Adrenal gland (tissue), 12 donors: ENCODE measurements around the gene ADGRB3. TPM values are rescaled to one million over a fixed set of nuclear protein-coding genes. Genes with fewer than 3 reads are reported as not detected.

ENCODE experiments used
- DNase-seq, 7 donors: peaks; one replicate each; pipeline ENCODE4 v3.0.0-alpha.2; 2019 to 2020
- H3K27ac ChIP-seq, 5 donors: fragments of 200-600 bp; sonication (generic) in 4 of 5; 1 replicate in 3 of 5; 2 replicates in 2 of 5; pipeline versions ENCODE4 v1.5.1 to v1.8.0; 2016 to 2020; ENCODE audit warnings: mild to moderate bottlenecking in 1 of 5
- H3K27me3 ChIP-seq: fragments of 200-600 bp; 2 replicates; pipeline ENCODE4 v1.8.0; 2021
- H3K36me3 ChIP-seq, 2 donors: fragments of 200-600 bp; replicated peaks in 1 of 2; 1 replicate in 1 of 2; 2 replicates in 1 of 2; pipeline versions ENCODE4 v1.5.1 to v1.8.0; 2018 to 2022
- H3K4me1 ChIP-seq, 2 donors: fragments of 200-600 bp; replicated peaks in 1 of 2; 1 replicate in 1 of 2; 2 replicates in 1 of 2; pipeline versions ENCODE4 v1.5.1 to v1.8.0; 2018 to 2021
- H3K4me3 ChIP-seq, 4 donors: fragments of 200-600 bp; sonication (generic) in 3 of 4; one replicate each; pipeline ENCODE4 v1.5.1; 2016 to 2018
- H3K9me3 ChIP-seq, 3 donors: fragments of 200-600 bp; sonication (generic) in 1 of 3; replicated peaks in 1 of 3; 1 replicate in 2 of 3; 2 replicates in 1 of 3; pipeline versions ENCODE4 v1.5.1 to v1.8.0; 2016 to 2021
- POLR2A ChIP-seq, 2 donors: fragments of 450-650 bp; IDR thresholded peaks; one replicate each; pipeline ENCODE4 v1.6.1; 2017; ENCODE audit warnings: antibody characterized with exemption in 2 of 2, mild to moderate bottlenecking in 2 of 2, moderate library complexity in 1 of 2
- WGBS, 4 donors: extraction: QIAGEN DNeasy Blood & Tissue Kit in 2 of 4; methylation state at CpG; one replicate each; pipeline versions ENCODE4 v1.1.5 to v1.1.7; 2013 to 2017; 5-methylcytosine and 5-hydroxymethylcytosine counted together
- intact Hi-C, 2 donors: fragments of 100-400 bp; cut with DNase I; formaldehyde crosslinking; loops; one replicate each; pipeline versions ENCODE4 v1.14.1 to v1.15.0; 2022 to 2023
- polyA plus RNA-seq, 3 donors: library from polyadenylated mRNA; stranded (reverse); fragments of 200-250 nt in 2 of 3; fragments of 350-450 nt in 1 of 3; fragmentation: Illumina TruSeq in 1 of 3; extraction: RNeasy Lipid Tissue Mini Kit (QIAGEN cat#74804) in 1 of 3; gene quantifications; one replicate each; pipeline ENCODE4 v1.2.3, GENCODE V29; 2013 to 2014
- total RNA-seq, 9 donors: library from RNA; depleted of rRNA in 4 of 9; stranded (reverse); fragments of >200 nt in 4 of 9; fragments of 120-200 nt in 1 of 9; fragmentation: NEBNext Ultra II Directional in 1 of 9; extraction: Animal tissue kit (Norgen Biotek cat#: 25700) in 1 of 9; gene quantifications; one replicate each; pipeline versions ENCODE4 v1.1.0 to v1.2.4, GENCODE V29; 2013 to 2023
- TF ChIP-seq, protein P1 (sequence below), 6 experiments: fragments of 450-650 bp in 4 of 6; fragments of 200-600 bp in 2 of 6; sonication (generic) in 1 of 6; IDR thresholded peaks; 1 replicate in 5 of 6; 2 replicates in 1 of 6; pipeline versions ENCODE4 v1.5.1 to v1.8.0; 2016 to 2021; ENCODE audit warnings: antibody characterized with exemption in 6 of 6, mild to moderate bottlenecking in 2 of 6, moderate library complexity in 1 of 6
- donor health status: healthy with polysubstance abuse.
- donor health status: Bipolar disorder and iron deficiency.
- donor health status: DM: yes; HTN: yes; CAD: no.
- donor health status: DM: no; HTN: no; CAD: no.
- donor health status: DM: no; HTN: no; CAD: no.
- donor health status: DM: yes; HTN: yes; CAD: no.

Gene ADGRB3
- total and polyA plus RNA-seq, 12 donors = 1.3 to 9.0 (median 3.1) TPM

DNA sequence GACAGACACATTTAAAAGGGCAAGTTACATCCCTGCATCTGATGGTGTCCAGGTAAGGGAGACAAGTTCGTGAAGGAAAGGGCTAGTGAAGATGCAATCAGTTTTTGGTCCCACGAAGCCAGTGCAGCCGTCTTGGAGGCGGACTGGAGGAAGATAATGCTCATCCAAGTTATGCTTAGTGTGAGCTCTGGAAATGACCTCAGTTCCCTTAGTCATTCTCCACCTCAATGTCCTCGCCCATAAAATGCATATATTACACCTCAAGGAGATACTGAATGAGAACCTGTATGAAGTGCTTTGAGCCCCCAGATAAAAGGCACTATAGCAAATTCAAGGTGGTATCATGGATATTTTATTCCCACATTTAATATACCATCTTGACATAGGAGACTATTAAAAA lies 358.8 kb downstream of the ADGRB3 start:
- H3K4me3 ChIP-seq = no peak overlapping the region
- no peaks in the 10 kb centered on the region for H3K4me1 ChIP-seq
- DNase-seq = no peak
- no peaks in the 10 kb centered on the region for H3K9me3 ChIP-seq
- intact Hi-C loops = no loop called here
- H3K36me3 ChIP-seq = no peaks in the 10 kb centered on the region
- no peak overlapping the region for H3K27ac ChIP-seq
- no peak for TF ChIP-seq POLR2A (IDR thresholded peaks at IDR 0.05)
- TF ChIP-seq, protein P1, sequence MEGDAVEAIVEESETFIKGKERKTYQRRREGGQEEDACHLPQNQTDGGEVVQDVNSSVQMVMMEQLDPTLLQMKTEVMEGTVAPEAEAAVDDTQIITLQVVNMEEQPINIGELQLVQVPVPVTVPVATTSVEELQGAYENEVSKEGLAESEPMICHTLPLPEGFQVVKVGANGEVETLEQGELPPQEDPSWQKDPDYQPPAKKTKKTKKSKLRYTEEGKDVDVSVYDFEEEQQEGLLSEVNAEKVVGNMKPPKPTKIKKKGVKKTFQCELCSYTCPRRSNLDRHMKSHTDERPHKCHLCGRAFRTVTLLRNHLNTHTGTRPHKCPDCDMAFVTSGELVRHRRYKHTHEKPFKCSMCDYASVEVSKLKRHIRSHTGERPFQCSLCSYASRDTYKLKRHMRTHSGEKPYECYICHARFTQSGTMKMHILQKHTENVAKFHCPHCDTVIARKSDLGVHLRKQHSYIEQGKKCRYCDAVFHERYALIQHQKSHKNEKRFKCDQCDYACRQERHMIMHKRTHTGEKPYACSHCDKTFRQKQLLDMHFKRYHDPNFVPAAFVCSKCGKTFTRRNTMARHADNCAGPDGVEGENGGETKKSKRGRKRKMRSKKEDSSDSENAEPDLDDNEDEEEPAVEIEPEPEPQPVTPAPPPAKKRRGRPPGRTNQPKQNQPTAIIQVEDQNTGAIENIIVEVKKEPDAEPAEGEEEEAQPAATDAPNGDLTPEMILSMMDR (IDR thresholded peaks at IDR 0.05) = no peak
- 81 to 89% (median 83%) methylated on average over 5 of the region's 5 CpGs for WGBS, 4 donors
- no peaks in the 10 kb centered on the region for H3K27me3 ChIP-seq

DNA sequence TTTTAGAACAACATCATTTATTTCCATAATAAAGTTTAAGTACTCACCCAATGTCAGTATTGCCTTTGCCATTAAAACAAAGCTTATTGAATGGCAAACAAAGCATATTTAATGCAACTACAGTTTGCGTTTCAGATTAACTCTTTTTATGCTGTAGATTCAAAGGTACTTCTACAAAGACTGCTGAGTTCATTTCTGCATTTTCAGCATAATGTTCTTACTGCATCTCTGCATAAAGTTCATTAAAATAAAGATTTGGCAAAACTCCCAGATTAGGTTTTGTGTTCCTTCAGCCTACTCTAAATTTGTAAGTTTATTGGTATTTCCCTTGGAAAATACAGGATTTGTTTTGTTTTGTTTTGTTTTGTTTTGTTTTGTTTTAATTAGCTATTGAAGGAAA lies 359.4 kb downstream of the ADGRB3 start:
- DNase-seq = no peak
- Histone ChIP-seq H3K4me3 (no peak overlapping the region), H3K27me3 (no peaks in the 10 kb centered on the region), H3K4me1 (no peaks in the 10 kb centered on the region), H3K27ac (no peak overlapping the region), H3K9me3 (no peaks in the 10 kb centered on the region), H3K36me3 (no peaks in the 10 kb centered on the region)
- 53 to 81% (median 73%) methylated on average over 1 of the region's 1 CpG for WGBS, 4 donors
- TF ChIP-seq POLR2A (IDR thresholded peaks at IDR 0.05) = no peak
- TF ChIP-seq, protein P1 (IDR thresholded peaks at IDR 0.05) = no peak
- intact Hi-C loops = no loop called here

DNA sequence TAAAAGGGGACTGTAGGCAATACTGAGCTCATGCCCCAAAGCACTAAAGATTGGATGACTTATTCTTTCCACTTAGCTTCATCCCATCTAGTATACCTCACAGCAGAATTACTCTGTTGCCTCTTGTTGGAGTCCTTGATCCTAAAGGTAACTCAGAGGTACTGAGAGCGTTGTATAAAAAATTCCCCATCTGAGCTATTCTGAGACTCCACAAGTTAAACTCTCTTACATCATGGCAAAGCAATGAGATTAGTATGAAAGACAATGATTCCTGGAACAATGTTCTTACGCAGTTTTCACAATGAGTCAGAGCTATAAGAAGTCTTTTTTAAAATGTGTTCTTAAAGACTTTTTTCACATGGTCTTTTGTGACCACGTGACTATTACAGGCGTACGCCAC lies 370.1 kb downstream of the ADGRB3 start:
- no peak for DNase-seq
- TF ChIP-seq POLR2A (IDR thresholded peaks at IDR 0.05) = no peak
- TF ChIP-seq, protein P1 (IDR thresholded peaks at IDR 0.05) = no peak
- WGBS, 4 donors = 78 to 92% (median 82%) methylated on average over 5 of the region's 5 CpGs
- Histone ChIP-seq H3K4me3 (no peak overlapping the region), H3K27ac (no peak overlapping the region), H3K36me3 (no peaks in the 10 kb centered on the region), H3K9me3 (no peaks in the 10 kb centered on the region), H3K27me3 (no peaks in the 10 kb centered on the region), H3K4me1 (no peaks in the 10 kb centered on the region)
- intact Hi-C loops = no loop called here

DNA sequence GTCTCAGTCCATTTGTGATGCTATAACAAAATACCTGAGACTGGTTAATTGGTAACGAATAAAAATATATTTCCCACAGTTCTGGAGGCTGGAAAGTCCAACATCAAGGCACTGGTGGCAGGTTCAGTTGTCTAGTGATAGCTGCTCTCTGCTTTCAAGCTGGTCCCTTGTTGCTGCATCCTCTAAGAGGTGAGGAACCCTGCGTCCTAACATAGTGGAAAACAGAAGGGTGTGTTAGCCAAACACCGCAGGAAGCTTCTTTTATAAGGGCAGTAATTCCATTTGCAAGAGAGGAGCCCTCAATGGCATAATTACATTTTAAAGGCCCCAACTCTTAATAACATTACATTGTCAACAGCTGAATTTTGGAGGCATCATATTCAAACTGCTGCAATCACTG lies 372.7 kb downstream of the ADGRB3 start:
- Histone ChIP-seq H3K27ac (no peak overlapping the region), H3K4me3 (no peak overlapping the region), H3K27me3 (no peaks in the 10 kb centered on the region), H3K4me1 (no peaks in the 10 kb centered on the region), H3K9me3 (no peaks in the 10 kb centered on the region), H3K36me3 (no peaks in the 10 kb centered on the region)
- DNase-seq = no peak
- intact Hi-C loops = no loop called here
- 75 to 91% (median 81%) methylated on average over 3 of the region's 3 CpGs for WGBS, 4 donors
- no peak for TF ChIP-seq POLR2A (IDR thresholded peaks at IDR 0.05)
- TF ChIP-seq, protein P1 (IDR thresholded peaks at IDR 0.05) = no peak
